CD4-positive, alpha-beta T cell treated with Interleukin-17A for 4 hours (primary cell): ENCODE data around the gene IL15RA.
"Not testable (repeated sequence)": the region's sequence is repeated elsewhere in the genome, so short reads cannot be mapped to it uniquely, and the experiment has no call there.

ENCODE experiments used
- DNase-seq: peaks from one replicate; pipeline ENCODE4 v3.0.0-alpha.2; 2020; ENCODE audit warnings: mixed read lengths

IL15RA gene

DNA sequence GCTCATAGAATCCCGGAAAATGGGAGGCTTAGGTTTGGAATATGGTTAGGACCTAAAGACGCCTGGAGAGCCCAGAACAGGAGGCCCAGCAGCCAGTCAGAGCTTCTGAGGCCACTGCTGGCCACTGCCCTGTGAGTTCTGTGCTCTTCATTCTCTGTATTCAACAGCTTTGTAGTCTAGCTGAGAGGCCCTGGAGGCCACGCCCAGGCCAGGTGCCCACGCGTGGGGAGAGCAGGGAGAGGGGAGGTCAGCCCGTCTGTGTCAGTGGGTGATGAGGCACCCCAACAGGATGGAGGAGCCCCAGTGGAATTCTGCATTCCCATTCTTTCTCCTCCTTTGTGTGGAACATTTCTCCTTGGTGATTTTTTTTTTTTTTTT, 29.1 kb downstream of the IL15RA start:
- no peak for DNase-seq

DNA sequence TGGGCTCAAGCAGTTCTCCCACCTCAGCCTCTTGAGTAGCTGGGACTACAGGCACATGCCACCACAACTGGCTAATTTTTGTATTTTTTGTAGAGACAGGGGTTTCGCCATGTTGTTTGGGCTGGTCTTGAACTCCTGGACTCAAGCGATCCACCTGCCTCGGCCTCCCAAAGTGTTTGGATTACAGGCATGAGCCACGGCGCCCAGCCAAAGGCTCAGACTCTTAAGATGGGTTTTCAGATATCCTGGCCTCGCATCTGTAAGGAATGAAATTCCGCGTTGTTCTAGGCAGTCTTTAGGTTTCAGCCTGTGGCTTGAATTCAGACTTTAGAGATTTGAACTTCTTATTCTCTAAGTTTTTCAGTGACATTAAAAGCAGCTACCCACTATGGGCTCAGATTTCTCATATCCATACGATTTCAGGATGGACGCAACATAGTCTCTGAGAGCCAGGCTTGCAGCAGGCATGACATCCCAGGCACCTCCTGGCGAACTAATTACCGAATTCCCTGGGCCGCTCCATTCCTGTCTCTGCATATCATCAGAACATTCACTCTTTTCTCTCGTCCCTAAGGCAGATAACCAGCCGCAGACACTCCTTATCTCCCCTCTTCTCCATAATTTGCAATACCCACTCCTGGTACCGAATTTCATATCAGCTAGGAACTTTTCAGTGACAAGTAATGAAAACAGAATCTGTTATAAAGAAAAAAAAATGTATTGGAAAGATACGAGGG, 29.7 kb downstream of the IL15RA start:
- DNase-seq: no peak

DNA sequence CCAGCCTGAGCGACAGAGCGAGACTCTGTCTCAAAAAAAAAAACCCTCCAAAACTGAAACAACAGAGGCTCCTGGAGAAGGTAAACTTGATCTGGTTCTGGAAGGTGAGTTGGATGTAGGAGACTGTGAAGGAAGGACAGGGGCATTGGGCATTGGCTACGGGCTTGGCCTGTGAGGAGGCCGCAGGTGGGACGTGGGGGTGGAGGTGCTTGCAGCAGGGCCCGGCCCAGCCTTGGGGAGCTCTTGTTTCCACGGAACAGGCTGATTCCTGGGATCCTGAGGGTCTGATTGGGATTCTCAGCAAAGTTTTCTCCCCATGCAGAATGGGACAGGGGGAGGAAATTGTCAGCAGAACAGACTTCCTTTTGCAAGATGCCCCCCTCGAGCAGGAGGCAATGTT, 30.6 kb downstream of the IL15RA start:
- no peak for DNase-seq

DNA sequence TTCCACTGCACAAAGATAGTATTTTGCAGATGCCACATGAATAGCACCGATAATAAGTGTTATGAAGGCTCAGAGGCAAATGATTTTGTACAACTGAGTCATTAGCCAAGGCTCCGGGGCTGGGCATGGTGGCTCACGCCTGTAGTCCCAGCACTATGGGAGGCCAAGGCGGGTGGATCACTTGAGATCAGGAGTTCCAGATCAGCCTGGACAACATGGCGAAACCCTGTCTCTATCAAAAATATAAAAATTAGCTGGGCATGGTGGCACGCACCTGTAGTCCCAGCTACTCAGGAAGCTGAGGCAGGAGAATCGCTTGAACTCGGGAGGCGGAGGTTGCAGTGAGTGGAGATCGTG, 30.9 kb downstream of the IL15RA start:
- DNase-seq: not testable (repeated sequence)

DNA sequence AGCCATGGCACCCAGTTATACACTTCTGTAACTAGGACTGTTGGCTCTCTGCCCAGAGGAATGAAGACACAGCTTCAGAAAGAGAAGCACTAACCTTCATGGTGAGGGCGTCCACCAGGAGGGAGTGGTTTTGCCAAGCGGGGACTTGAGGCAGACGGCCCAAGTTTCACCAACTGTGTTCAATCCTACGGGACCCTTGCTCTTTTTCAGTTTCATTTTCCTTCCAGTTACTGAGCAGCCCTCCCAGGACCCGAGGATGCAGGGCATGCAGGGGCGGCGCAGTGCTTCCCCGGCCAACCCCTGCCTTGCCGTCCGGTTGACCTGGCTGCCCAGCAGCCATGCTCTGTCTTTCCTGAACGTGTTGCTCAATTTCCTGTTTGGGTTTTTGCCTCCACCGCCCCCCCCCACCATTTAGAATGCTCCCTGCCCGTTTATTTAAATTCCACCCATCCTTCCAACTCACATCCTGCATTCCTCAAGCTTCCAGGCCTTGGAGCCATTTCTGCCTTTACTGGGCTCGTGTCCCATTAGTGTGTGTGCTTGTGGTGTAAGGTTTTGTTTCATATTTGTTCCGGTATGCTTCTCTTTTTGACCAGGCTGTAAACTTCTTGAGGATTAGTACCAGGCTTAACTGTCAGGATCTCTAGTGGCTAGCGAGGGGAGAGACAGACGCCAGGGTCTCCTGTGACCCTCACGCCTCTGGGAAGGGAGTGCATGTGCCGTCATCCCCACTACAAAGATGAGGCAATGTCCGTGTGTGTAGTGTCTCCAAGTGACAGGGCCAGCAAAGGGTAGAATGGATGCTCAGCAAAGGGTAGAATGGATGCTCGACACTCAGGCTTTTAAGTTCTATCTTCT, 31.6 kb downstream of the IL15RA start:
- no peak for DNase-seq

DNA sequence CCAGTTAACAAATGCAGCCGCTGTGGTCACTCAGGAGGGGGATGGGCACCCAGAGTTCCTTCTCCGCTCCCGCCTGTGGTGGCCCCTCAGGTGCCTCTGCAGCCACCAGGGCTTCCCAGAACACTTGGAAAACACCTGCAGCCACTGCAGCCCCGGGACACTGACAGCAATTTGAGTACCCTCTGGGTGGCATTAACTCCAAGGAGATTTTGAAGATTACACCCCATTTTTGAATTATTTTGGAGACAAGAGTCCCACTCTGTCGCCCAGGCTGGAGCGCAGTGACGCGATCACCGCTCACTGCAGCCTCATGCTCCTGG, 32.2 kb downstream of the IL15RA start:
- no peak for DNase-seq

- DNase-seq: no peak
Measured at GRCh38 chr10:5944389-5945189, 32.8 kb downstream of the IL15RA start.

DNA sequence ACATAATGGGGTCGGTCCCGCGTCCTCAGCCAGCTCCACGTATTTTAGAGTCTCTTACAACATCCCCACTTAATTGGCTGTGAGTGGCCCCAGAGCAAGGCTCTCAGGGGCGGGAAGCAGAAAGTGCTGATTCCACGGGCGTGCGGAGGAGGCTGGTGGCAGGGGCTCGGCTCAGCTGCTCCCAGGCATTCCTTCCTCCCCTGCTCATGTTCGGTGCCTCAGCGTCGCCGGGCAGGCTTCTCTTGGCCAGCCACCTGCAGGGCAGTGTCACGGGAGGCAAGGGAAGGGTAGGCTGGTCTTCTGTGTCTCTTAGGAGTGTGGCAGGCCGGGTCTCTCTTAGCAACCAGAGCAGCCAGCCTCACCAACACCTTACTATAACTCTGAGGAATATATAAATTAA, 33.8 kb downstream of the IL15RA start:
- no peak for DNase-seq

GRCh38 chr10:5942474-5942873, 34.9 kb downstream of the IL15RA start:
- no peak for DNase-seq

- no peak for DNase-seq
Measured at GRCh38 chr10:5942001-5942400, 35.3 kb downstream of the IL15RA start.

- DNase-seq: no peak
Measured at GRCh38 chr10:5941579-5941978, 35.8 kb downstream of the IL15RA start.

DNA sequence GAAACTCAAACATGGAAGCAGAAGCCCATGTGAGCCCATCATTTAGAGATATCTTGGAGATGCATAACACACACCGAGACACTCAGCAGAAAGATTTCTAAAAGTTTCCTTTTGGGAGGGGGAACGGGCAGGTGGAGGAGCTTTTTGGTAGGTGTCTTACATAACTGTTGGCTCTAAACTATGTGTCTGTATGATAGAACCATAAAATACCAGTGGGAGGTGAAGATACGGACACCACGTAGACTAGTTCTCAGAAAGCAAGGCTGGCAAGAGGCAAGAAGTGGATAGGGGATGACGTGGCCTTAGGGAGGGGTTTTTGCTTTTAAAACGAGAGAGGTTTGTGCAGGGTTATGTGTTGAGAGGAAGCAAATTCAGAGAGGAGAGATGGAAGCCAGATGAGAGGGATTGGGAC, 36.5 kb downstream of the IL15RA start:
- DNase-seq: no peak

DNA sequence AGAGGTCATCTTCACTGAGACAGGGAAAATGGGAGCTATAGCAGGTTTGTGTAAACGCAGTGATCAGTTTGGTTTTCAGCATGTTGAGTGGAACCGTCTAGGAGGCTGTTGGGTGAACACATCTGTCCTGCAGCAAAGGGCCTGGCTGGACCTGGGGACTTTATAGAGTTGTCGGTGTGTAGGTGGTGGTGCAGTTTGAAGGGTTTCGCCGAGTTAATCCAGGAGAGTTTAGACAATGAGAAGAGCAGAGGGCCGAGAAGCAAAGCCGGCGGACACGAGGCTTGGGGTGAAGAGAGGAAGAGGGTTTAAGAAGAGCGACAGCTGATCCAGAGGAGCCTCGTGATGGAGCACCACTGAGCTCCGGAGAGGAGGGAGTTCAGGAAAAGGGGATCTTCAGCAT, 39.1 kb downstream of the IL15RA start:
- DNase-seq: no peak

DNA sequence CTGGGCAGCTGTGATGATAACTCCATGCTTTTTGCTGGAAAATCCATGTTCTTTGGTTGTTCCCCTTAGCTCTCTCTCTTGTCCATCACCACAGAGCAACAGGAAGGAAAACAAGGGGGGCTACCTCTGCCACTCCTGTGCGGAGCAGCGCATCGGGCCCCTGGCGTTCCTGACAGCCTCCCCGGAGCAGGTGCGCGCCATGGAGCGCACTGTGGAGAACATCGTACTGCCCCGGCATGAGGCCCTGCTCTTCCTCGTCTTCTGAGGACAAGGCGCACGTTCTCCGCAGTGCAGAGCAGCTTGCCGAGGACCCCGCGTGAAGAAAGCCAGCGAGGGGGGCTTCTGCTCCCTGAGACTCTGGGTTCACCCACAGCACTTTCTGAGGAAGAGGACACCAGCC, 40.3 kb downstream of the IL15RA start:
- DNase-seq: no peak

- DNase-seq: no peak
Measured at GRCh38 chr10:5935628-5936027, 41.7 kb downstream of the IL15RA start.

- no peak for DNase-seq
Measured at GRCh38 chr10:5933909-5934546, 43.3 kb downstream of the IL15RA start.

GRCh38 chr10:5932345-5932744, 45.0 kb downstream of the IL15RA start:
- DNase-seq: no peak

- no peak for DNase-seq
Measured at GRCh38 chr10:5930272-5930671, 47.1 kb downstream of the IL15RA start.

GRCh38 chr10:5929442-5929841, 47.9 kb downstream of the IL15RA start:
- DNase-seq: no peak

DNA sequence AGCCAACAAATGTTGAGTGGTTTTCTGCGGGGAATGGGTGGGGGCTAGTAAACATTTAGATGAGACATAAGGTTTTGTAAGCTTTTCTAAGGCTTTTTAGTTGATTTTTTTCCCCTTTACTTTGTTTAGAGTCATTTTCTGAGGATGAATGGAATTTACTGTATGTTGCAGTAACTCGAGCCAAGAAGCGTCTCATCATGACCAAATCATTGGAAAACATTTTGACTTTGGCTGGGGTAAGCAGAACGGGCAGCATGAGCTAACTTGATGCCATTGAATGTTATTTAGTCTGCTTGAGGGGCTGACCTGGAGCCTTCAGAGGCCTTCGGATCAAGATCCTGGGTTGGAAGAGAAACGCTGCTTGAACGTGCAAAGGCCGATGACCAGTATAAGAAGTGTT, 50.0 kb downstream of the IL15RA start:
- no peak for DNase-seq

GRCh38 chr10:5924889-5925288, 52.5 kb downstream of the IL15RA start:
- no peak for DNase-seq

DNA sequence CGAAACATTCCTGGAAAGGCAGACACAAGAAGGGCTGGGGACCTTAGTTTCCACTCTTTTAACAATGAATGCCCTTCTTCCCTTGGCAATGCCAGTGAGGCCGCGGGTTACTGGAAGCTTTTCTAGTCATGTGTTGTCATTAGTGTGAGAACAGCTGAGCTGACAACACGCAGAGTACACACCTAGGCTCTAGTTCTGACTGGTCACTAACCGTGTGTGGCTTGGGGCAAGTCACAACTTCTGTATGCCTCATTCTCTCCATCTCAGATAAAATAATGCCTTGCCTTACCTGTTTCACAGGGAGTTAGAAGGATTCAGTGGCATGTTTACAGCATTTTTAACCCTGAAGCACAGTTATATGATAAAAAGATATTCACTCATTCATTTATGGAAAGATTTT, 55.6 kb downstream of the IL15RA start:
- no peak for DNase-seq

- no peak for DNase-seq
Measured at GRCh38 chr10:5919568-5919967, 57.8 kb downstream of the IL15RA start.
